Measurements from ENCODE around the gene KLHDC10.

Gene KLHDC10

GRCh38 chr7:130112662-130113425 is 42.5 kb downstream of the KLHDC10 start:
- H3K27ac ChIP-seq = peak overlapping the region; percentile 52; the same call in 1 of the 2 replicates
- no peak for TF ChIP-seq ZFX (IDR thresholded peaks at IDR 0.05; ENCODE audit: borderline replicate concordance)
- no peak for TF ChIP-seq CTCF (IDR thresholded peaks at IDR 0.05)

GRCh38 chr7:130113426-130113805 is 43.1 kb downstream of the KLHDC10 start:
- H3K27ac ChIP-seq = peak overlapping the region; percentile 52

GRCh38 chr7:130113887-130114286 is 43.6 kb downstream of the KLHDC10 start:
- H3K27ac ChIP-seq = peak overlapping the region; percentile 52
- TF ChIP-seq ZFX (IDR thresholded peaks at IDR 0.05; ENCODE audit: borderline replicate concordance) (no peak), CTCF (IDR thresholded peaks at IDR 0.05) (no peak)

GRCh38 chr7:130114374-130114773 is 44.0 kb downstream of the KLHDC10 start:
- H3K27ac ChIP-seq = peak overlapping the region; percentile 52
- TF ChIP-seq CTCF (IDR thresholded peaks at IDR 0.05) (no peak), ZFX (IDR thresholded peaks at IDR 0.05; ENCODE audit: borderline replicate concordance) (no peak)

GRCh38 chr7:130114776-130115175 is 44.4 kb downstream of the KLHDC10 start:
- TF ChIP-seq ZFX (IDR thresholded peaks at IDR 0.05; ENCODE audit: borderline replicate concordance) = no peak
- peak overlapping the region; percentile 52 for H3K27ac ChIP-seq

GRCh38 chr7:130118294-130118693 is 48.0 kb downstream of the KLHDC10 start:
- TF ChIP-seq CTCF (IDR thresholded peaks at IDR 0.05) = no peak
- no peak for TF ChIP-seq ZFX (IDR thresholded peaks at IDR 0.05; ENCODE audit: borderline replicate concordance)
- H3K27ac ChIP-seq = no peak overlapping the region

- TF ChIP-seq CTCF (IDR thresholded peaks at IDR 0.05) (no peak), ZFX (IDR thresholded peaks at IDR 0.05; ENCODE audit: borderline replicate concordance) (no peak)
- no peak overlapping the region for H3K27ac ChIP-seq
Observed at GRCh38 chr7:130118801-130119200, 48.5 kb downstream of the KLHDC10 start.

- TF ChIP-seq ZFX (IDR thresholded peaks at IDR 0.05; ENCODE audit: borderline replicate concordance) = no peak
- TF ChIP-seq CTCF (IDR thresholded peaks at IDR 0.05) = no peak
- no peak overlapping the region for H3K27ac ChIP-seq
Observed at GRCh38 chr7:130123501-130123900, 53.2 kb downstream of the KLHDC10 start.
